ENCODE data around the gene FLAD1.

GRCh38 chr1:154998818-154999570, 15.8 kb downstream of the FLAD1 start:
- TF ChIP-seq CTCF (IDR thresholded peaks at IDR 0.05) (peak; percentile 72 to 90 (median 84)), POLR2A (IDR thresholded peaks at IDR 0.05) (no peak), POLR2AphosphoS5 (IDR thresholded peaks at IDR 0.05) (peak; percentile 28)
